Activated CD8-positive, alpha-beta memory T cell treated with anti-CD3 and anti-CD28 coated beads, Interleukin-2, amount 50 U/mL, for 1 hour (primary cell): ENCODE measurements around the gene KXD1.
"Not testable (repeated sequence)": the region's sequence is repeated elsewhere in the genome, so short reads cannot be mapped to it uniquely, and the experiment has no call there.

Source experiments
- DNase-seq: peaks from one replicate; pipeline ENCODE4 v3.0.0-alpha.2; 2020; ENCODE audit errors: extremely low read depth

KXD1 gene

DNA sequence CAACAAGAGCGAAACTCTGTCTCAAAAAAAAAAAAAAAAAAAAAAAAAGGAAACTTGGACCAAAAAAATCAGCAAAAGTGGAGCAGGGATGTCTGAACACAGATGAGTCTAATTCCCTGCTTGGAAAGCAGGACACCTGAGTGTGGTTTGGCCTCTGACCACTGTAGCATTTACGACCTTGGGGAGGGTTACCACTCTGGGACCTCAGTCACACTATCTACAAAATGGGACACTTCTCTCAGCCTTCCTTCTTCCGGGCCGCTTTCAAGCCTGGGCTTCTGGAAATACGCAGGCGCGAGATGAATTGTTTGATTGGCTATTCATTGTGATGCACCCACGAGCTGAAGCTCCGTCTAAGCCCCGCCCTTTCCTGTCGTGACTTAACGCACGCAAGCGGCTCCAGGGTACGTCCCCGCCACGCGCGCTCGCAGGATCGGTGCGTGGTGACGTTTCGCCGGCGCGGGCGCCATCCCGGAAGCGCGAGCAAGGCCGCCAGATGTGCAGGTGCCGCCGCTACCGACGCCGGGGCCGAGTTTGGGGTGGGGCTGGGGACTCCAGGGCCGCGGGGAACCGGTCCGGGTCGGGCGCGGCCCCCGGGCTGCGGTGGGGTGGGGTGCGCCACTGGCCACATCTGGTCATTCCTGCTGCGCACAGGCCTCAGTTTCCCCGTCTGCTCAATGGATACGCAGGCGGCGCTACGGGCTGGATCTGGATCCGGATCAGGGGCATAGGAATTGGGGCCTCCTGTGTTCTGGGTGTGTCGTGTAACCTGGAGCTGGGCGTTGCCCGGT, at the start of gene KXD1:
KXD1 (plus strand) TSS at position 460 of the 791 bp plus-strand sequence. CDS start 4,187 bp downstream, outside the sequence.
- DNase-seq: peak; percentile 99

DNA sequence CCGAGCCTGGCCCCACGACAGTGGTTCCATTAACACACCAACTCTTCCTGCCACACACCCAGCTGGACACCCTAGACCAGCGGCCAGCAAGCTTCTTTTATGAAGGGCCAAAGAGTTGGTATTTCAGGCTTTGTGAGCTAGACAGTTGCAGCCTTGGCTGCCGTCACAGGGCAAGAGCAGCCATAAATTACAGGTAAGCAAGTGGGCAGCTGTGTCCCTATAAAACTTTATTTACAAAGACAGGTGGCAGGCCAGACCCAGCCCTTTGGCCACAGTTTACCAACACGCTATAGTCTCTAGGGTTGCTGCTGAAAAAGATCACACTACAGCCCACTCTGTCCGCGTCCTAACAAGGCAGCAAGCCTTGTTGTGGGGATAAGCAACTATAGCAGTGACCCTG, 49.1 kb upstream of the KXD1 start:
- DNase-seq: no peak

DNA sequence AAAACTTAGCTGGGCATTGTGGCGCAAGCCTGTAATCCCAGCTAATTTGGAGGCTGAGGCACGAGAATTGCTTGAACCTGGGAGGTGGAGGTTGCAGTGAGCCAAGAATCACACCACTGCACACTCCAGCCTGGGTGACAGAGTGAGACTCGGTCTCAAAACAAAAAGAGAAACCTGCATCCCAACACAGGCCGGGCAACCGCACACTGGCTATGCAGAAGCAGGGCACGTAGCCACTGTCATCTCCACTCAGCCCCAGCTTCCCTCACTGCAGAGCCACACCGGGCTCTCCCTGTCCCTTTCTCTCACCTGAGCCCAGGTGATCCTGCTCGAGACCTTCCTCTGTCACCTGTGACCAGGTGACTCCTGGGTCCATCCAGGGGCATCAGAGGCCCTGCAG, 47.5 kb upstream of the KXD1 start:
- no peak for DNase-seq

DNA sequence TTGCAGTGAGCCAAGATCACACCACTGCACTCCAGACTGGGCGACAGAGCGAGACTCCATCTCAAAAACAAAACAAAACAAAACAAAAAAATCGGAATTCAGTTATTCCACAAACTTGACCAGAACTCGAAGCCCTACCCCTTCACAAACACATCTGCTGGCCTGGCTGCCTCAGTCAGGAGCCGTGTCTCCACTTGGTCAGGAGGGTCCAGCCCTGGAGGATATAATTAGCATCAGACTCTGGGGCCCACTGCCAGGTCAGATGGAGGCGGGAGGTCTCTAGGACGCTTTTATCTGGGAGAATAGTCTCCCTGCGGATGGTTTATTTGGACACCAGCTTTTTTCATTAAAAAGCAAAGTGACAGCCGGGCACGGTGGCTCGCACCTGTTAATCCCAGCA, 43.8 kb upstream of the KXD1 start:
- no peak for DNase-seq

GRCh38 chr19:18514800-18515682, 42.6 kb upstream of the KXD1 start:
- DNase-seq: no peak

- DNase-seq: no peak
These were observed 41.7 kb upstream of the KXD1 start for GRCh38 chr19:18515959-18516358.

GRCh38 chr19:18517606-18518005, 40.1 kb upstream of the KXD1 start:
- no peak for DNase-seq

GRCh38 chr19:18518639-18519038, 39.0 kb upstream of the KXD1 start:
- DNase-seq: no peak

- DNase-seq: no peak
These were observed 37.5 kb upstream of the KXD1 start for GRCh38 chr19:18519962-18520847.

- no peak for DNase-seq
These were observed 36.6 kb upstream of the KXD1 start for GRCh38 chr19:18520848-18521691.

- no peak for DNase-seq
These were observed 36.0 kb upstream of the KXD1 start, which contains the start of gene ELL for GRCh38 chr19:18521692-18522123. ELL (minus strand) TSS chr19:18522070; CDS start chr19:18522055, 15 bp downstream.

GRCh38 chr19:18522124-18522861, 35.4 kb upstream of the KXD1 start:
- DNase-seq: peak; percentile 100

DNA sequence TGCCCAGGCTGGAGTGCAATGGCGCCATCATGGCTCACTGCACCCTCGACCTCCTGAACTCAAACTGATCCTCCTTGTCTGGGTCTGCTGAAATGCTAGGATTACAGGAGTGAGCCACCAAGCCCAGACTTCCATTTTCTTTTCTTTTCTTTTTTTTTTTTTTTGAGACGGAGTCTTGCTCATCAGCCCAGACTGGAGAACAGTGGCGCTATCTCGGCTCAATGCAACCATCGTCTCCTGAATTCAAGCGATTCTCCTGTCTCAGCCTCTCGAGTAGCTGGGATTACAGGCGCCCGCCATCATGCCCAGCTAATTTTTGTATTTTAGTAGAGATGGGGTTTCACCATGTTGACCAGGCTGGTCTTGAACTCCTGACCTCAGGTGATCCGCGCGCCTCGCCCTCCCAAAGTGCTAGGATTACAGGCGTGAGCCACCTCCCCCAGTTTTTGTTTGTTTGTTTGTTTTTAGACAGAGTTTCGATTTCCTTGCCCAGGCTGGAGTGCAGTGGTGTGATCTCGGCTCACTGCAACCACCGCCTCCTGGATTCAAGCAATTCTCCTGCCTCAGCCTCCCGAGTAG, 34.7 kb upstream of the KXD1 start:
- not testable (repeated sequence) for DNase-seq

DNA sequence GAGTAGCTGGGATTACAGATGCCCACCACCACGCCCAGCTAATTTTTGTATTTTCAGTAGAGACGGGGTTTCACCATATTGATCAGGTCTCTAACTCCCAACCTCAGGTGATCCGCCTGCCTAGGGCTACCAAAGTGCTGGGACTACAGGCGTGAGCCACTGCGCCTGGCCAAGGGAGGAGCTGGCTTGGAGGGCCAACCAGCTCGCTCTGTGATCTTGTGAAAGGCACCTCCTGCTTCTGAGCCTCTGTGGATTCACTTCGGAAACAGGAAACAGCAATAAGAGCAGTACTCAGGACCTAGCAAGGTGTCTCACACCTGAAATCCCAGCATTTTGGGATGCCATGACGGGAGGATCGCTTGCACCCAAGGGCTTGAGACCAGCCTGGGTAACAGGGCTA, 33.8 kb upstream of the KXD1 start:
- no peak for DNase-seq

GRCh38 chr19:18526316-18526715, 31.4 kb upstream of the KXD1 start:
- DNase-seq: no peak

GRCh38 chr19:18529782-18530181, 27.9 kb upstream of the KXD1 start:
- DNase-seq: no peak

DNA sequence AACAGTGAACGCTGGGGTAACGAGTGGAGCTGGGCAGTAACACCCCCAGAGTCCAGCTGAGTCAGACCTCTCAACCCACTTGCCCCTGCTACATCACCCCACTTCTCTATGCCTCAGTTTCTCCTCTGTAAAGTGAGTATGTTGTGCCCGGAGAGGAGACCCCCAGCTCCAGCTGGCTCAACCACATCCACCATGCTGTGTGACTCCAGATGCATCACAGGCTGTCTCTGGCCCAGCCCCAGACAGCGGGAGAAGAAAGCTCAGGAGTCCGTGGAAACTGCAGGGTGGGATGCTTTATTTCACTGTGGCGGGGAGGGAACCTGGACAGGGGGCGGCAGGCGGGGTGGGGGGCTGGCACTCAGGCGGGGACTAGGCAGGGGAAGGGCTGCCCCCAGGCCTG, 26.2 kb upstream of the KXD1 start:
- DNase-seq: no peak

DNA sequence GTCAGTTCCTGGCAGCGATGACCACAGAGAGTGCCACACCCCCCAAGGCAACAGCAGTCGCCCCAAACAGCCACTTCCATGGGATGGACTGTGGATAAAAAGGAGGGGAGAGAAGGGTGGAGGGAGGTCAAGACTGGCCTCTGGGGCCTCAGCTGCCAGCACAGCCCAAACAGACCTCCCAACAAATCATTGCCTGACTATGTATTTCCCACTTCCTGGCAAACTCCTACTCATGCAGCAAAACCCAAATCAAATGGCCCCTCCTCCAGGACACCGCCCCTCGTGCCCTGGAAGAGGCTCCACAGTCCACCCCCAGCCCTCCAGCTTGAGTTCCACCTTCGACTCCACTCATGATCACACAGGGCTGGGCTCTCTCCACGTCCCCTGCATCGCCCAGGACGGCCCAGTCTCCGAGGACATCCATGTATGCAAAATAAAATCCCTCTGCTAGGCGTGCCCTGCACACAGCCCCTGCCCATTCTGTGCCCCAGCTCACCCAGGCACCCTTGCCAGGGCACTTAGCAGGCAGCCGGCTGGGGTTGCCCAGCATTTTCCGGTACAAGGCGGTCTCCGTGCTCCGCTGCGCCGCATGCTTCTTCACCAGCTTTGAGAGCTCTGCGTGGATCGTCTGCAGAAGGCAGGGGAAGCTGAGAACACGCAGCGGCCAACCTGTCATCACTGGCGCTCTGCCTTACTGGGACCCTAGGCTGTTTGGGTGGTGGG, 25.3 kb upstream of the KXD1 start:
- no peak for DNase-seq

- DNase-seq: no peak
These were observed 24.6 kb upstream of the KXD1 start for GRCh38 chr19:18533058-18533457.
